Smooth muscle cell of the brain vasculature (primary cell): ENCODE data around the gene HDAC3.

Experiments used
- DNase-seq: peaks from one replicate; pipeline ENCODE4 v3.0.0-alpha.2; 2012; ENCODE audit warnings: low read depth, low spot score

Gene HDAC3

DNA sequence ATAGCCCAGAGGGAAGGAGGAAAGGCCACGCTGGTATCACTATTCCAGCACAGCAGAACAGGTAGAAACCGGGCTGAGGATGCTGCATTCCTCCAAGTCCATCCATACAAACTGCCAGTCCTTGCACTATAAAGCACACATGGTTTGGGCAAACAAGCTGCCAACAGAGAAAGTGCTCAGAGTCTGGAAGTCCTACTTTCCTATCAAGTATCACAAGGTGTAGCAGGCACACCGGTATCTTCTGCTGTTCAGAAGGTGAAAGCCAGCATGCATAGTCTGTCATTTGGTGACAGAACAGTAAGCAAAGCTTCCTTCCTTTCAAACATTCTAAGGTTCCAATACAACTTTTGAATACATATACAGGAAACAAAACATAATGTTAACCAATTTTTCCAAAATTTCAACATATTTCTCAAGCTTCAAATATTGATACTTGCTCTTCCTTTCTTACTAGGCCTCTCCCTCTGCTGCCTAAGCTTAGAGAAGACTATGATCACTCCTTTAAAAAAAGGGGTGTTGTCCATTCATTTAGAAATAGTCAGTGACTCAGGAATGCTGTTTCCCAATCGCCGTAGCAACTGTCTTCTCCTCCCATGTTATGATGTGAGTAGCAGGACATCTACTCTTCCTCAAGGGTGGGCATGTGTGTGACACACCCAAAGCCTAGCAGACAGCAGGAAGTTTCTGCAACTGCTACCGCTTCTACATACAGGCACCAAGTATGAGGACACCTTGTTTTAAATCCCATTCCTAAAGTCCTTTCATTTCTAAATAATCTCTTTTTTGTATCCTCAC lies 32.5 kb downstream of the HDAC3 start:
- DNase-seq: no peak

DNA sequence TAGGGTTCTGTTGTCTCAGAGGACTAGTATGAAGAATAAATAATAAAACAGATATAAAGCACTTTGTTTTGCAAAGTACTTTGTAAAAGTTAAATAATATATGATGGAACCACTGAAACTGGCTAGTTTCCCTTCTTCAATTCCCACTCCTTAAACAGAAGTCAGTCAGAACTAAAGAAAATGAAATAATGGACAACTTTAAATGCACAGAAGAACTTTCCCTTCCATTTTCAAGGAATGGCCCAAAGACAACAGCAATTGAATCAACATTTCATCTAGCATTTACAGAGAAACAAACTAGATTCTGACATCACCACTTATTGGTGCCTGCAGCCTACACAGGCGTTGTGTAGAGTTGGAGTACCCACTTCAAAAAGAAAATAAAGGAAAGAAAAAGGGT lies 34.0 kb downstream of the HDAC3 start:
- DNase-seq: no peak

DNA sequence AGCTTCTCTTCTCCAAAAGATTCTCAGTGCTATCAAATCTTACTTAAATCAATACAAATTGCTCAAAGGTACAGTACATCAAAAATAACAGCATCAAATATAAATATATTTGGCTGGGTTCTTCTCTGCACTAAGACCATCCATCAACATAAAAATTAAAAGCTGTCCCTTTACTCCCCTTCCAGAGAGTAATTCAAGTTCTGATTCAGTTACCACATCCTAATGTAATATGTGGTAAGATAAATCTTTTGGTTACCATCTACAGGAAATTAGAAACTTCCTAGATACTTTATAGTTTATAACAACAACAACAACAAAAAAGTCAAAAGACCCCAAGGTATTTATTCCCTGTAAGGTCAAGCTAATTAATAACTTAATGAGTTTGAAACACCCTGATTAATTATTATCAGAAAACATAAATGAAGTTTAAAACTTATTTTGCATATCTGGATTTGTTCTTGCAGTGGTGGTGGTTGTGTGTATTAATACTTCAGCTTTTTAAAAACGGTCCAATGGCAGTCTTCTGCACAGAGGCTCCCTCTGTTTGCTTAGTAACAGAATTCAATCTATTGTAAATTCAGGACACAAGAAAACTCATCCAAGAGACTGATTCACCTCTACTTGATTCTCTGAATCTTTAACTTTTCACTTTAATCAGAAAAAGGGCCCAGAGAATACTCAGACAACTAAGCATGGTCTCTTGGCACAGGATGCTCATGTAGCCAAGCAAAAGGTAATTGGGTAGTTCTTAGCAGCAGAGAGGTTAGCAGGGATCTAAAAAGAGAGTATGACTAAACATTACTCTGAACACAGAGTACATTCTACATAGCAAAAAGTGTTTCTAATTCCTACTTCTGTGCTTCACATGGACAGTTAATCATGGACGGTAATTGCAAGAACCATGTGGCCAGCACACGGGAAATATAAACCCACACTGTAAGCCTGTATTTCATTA lies 38.0 kb downstream of the HDAC3 start:
- DNase-seq: no peak

DNA sequence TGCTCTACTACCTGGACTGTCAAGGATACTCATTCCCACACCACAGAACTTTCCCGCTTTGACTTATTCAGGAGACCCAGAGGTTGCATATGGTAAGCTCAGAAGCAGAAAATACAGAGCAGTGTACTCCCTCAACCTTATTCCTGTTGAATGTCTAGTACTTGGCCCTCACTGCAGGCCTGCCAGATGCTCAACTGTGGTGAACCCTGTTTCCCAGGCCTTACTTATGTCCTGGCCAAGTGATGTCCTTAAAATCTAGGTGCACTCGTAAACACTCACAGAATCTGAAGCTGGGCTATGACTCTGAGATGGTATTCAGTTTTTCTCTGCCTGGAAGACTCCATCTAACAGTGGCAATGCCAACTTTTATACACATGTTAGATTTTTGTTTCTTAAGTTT lies 38.8 kb downstream of the HDAC3 start:
- DNase-seq: no peak

DNA sequence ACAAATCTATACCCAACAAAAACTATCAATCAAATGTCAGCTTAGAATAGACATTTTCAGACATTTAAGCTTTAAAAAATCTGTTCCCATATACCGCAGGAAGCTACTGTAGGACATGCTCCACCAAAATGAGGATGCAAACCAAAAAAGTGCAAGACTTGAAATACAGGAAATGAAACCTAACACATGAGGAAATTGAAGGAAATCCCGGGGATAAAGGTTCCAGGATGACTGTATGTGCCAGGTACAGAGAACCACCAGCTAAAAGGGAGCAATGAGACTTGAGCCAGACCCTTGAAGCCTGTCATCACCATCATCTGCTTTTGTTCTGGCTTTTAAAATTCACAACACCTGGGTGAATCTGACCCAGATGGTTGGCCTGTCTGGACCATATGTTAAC lies 39.3 kb downstream of the HDAC3 start:
- no peak for DNase-seq

DNA sequence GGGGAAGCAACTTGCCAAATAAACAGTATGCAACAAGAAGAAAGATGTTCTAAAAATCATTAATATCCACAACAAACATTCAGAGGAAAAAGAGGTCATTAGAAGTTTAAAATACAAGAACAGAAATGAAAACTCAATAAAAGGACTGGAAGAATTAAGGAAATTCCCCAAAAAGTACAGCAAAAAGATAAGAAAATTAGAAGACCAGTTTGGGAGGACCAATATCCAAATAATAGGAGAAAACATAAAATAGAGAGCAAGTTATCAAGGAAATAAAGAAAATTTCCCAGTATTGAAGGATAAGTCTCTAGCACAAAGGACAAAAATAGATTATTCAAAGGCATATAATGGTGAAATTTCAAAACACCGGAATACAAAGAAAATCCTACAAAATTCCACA lies 39.8 kb downstream of the HDAC3 start:
- no peak for DNase-seq

DNA sequence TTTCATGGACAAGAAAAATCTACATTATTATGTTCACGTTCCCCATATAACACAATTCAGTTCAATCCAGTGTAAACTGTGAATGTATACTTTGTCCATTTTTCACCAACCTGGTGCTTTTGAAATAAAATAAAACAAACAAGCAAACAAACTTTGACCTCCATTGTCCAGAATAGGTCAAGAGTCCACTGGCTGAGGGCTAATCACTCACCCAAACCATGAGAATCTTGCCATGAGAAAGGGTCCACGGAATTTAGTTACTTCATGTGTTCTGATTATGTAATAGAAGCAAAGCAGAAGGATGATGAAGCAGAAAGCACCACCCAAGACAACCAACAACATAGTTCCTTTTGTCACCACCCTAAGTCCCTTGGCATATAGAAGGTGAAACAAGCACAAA lies 46.5 kb downstream of the HDAC3 start:
- no peak for DNase-seq

DNA sequence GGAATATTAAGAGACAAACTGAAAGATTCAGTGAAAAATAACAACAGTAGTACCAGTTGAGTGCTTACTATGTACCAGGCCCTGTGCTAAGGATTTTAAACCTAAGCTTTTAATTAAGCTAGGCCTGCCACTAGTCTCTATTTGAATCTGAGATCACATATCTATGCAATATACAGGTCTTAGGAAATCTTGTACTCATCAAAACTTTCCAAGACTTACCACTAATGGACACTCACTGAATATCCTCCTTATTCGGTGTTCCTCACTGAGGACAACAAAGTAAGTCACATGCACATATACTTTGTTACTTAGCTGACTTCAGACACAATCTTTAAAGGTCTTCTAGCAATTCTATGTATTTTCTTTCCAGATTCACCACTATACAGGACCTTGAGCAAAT lies 50.4 kb downstream of the HDAC3 start:
- no peak for DNase-seq

DNA sequence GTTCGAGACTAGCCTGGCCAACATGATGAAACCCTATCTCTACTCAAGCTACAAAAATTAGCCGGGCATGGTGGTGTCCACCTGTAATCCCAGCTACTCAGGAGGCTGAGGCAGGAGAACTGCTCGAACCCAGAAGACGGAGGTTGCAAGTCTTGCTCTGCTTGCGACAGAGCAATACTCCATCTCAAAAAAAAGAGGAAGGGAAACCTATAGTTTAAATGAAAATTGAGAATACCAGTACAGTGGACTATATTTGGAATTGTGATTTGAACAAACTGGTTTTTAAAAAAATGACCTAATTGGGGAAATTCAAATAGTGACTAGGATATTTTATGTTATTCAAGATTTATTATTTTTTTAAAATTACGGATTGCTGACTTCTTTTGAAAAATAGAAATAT lies 51.1 kb downstream of the HDAC3 start:
- no peak for DNase-seq

DNA sequence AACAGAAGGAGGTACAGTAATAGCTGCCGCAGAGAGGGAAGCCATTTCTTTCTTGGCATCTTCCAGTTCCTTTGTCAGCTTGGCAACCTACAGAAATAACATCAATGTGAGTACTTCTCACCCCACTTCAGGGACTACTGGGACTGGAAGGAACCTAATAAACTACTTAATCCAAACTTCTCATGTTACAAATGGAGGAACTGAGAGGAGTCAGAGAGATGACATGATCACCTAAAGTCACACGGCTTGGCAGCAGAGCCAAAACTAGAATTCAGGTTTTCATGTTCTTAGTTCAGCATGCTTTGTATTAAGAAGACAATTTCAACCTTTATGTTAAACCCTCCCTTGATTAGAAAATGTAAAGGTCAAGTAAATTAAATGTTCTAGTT lies 62.5 kb downstream of the HDAC3 start:
- DNase-seq: no peak

DNA sequence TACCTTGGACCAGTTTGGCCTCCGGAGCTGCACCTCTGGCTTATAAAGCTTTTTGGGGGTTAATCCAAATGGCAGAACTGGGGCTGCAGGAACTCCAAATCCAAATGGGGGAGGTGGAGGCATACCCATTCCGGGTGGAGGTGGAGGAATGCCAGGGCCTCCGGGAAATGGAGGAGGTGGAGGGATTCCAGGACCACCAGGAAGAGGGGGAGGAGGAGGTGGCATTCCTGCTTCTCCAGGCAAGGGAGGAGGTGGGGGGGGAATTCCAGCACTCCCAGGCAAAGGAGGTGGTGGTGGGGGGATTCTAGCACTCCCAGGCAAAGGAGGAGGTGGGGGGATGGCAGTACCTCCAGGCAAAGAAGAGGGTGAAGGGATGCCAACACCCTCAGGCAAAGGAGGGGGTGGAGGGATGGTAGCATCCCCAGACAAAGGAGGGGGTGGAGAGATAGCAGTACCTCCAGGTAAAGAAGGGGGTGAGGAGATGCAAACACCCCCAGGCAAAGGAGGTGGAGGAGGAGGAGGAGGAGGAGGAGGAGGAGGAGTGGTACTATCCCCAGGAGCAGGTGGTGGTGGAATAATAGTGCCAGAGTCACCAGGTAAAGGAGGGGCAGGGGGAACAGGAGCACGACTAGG lies 63.0 kb downstream of the HDAC3 start:
- DNase-seq: no peak
